AG04450 (cell line): ENCODE data around the gene SLC28A2. TPM values are rescaled to one million over a fixed set of nuclear protein-coding genes. Genes with fewer than 3 reads are reported as not detected.

Source experiments
- CTCF ChIA-PET: fragments of 300-600, 350-600 bp; formaldehyde crosslinking; extraction: SDS; loops from one replicate; lab custom pipeline; 2022; ENCODE audit warnings: antibody characterized with exemption, inconsistent platforms; lab: Charles Lee
- POLR2A ChIA-PET: fragments of 350-600 bp; formaldehyde crosslinking; extraction: SDS; loops from one replicate; lab custom pipeline; 2021; ENCODE audit warnings: antibody characterized with exemption, inconsistent platforms; lab: Yijun Ruan, JAX
- DNase-seq: peaks from one replicate; pipeline ENCODE4 v3.0.0-alpha.2; 2011; ENCODE audit warnings: low read depth, low spot score
- H3K27ac ChIP-seq: one replicate; pipeline ENCODE4 v1.5.1; 2012; ENCODE audit warnings: low read depth, low read length, control low read depth
- H3K27me3 ChIP-seq: one replicate; pipeline ENCODE4 v1.6.0; 2012; ENCODE audit warnings: low read length; ENCODE audit not compliant: control insufficient read depth, insufficient read depth
- H3K4me3 ChIP-seq: 2 replicates; pipeline ENCODE4 v1.5.1; 2011; ENCODE audit warnings: mild to moderate bottlenecking, low read depth, low read length, control low read depth
- H3K9me3 ChIP-seq: 2 replicates; pipeline ENCODE4 v1.5.1; 2012; ENCODE audit warnings: low read length; ENCODE audit not compliant: control insufficient read depth, insufficient read depth
- polyA minus RNA-seq: library from RNA; depleted of rRNA, polyadenylated mRNA; stranded (reverse); fragments of >200 nt; gene quantifications from 2 replicates; pipeline ENCODE4 v1.2.3, GENCODE V29; 2011; rRNA and poly(A)+ RNA removed
- polyA plus RNA-seq: library from polyadenylated mRNA; depleted of rRNA; stranded (reverse); fragments of >200 nt; gene quantifications from 2 replicates; pipeline ENCODE4 v1.2.3, GENCODE V29; 2011; rRNA removed
- TF ChIP-seq, protein P1 (sequence below): IDR thresholded peaks from 2 replicates; pipeline ENCODE4 v1.5.1; 2011; ENCODE audit warnings: low read depth, low read length, control low read depth, inconsistent platforms

The SLC28A2 gene
- not detected in 2 replicates for polyA plus RNA-seq
- polyA minus RNA-seq = not detected in 2 replicates

GRCh38 chr15:45251888-45252287 lies at the start of gene SLC28A2:
SLC28A2 (plus strand) TSS chr15:45252234; CDS start chr15:45253216, 982 bp downstream.
- ChIA-PET POLR2A (no interaction called here), CTCF (interaction anchor here (1.2 kb wide), 1 partner anchor 88 kb away, joined by 4 read pairs; no protein-coding TSS in a partner anchor)

GRCh38 chr15:45203182-45203581 lies 48.9 kb upstream of the SLC28A2 start:
- H3K27ac ChIP-seq = no peak overlapping the region
- TF ChIP-seq, protein P1, sequence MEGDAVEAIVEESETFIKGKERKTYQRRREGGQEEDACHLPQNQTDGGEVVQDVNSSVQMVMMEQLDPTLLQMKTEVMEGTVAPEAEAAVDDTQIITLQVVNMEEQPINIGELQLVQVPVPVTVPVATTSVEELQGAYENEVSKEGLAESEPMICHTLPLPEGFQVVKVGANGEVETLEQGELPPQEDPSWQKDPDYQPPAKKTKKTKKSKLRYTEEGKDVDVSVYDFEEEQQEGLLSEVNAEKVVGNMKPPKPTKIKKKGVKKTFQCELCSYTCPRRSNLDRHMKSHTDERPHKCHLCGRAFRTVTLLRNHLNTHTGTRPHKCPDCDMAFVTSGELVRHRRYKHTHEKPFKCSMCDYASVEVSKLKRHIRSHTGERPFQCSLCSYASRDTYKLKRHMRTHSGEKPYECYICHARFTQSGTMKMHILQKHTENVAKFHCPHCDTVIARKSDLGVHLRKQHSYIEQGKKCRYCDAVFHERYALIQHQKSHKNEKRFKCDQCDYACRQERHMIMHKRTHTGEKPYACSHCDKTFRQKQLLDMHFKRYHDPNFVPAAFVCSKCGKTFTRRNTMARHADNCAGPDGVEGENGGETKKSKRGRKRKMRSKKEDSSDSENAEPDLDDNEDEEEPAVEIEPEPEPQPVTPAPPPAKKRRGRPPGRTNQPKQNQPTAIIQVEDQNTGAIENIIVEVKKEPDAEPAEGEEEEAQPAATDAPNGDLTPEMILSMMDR = no peak
- no peaks in the 10 kb centered on the region for H3K9me3 ChIP-seq
- peaks cover 1% of the 10 kb centered on the region for H3K27me3 ChIP-seq
- DNase-seq = no peak
- CTCF ChIA-PET = interaction anchor here (0.7 to 7.9 kb wide), 5 partner anchors 12 to 226 kb away, joined by 4 to 70 read pairs (median 8); no protein-coding TSS in a partner anchor
- POLR2A ChIA-PET = interaction anchor here (0.7 kb wide), 1 partner anchor 490 kb away, joined by 3 read pairs; no protein-coding TSS in a partner anchor
- no peak overlapping the region for H3K4me3 ChIP-seq

More at GRCh38 chr15:45251888-45252287, at the start of gene SLC28A2:
- Histone ChIP-seq H3K9me3 (no peaks in the 10 kb centered on the region; the same call in 1 of the 2 replicates), H3K27ac (no peak within 1 kb of the TSS), H3K4me3 (no peak within 1 kb of the TSS), H3K27me3 (no peaks in the 10 kb centered on the region)
- TF ChIP-seq, protein P1 = no peak
- no peak for DNase-seq

DNA sequence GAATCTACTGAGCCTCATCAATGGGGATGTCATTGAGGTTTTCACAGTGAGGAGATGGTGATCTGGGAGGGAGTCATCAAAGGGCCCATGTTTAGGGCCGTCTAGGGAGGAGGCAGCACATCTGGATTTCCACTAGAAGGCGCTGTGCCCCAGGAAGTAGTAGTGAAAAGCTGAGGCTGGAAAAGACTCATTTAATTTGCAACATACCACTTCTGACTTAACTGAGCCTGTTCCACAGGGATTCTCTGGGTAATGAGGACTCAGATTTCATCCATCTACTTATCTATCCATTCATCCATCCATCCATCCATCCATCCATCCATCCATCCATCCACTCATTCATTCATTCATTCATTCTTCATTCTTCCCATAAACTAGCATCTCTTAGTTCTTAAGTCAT lies 46.8 kb upstream of the SLC28A2 start:
- CTCF ChIA-PET = interaction anchor here (0.6 to 7.9 kb wide), 34 partner anchors 13 to 1200 kb away, joined by 3 to 70 read pairs (median 4); a partner anchor contains a TSS
- peaks cover 3% of the 10 kb centered on the region for H3K27me3 ChIP-seq
- no peak overlapping the region for H3K4me3 ChIP-seq
- POLR2A ChIA-PET = interaction anchor here (2.1 kb wide), 1 partner anchor 197 kb away, joined by 6 read pairs; a partner anchor contains a TSS
- peak; percentile 21 for DNase-seq
- H3K27ac ChIP-seq = no peak overlapping the region
- TF ChIP-seq, protein P1 = peak; percentile 88
- H3K9me3 ChIP-seq = no peaks in the 10 kb centered on the region

- no peak overlapping the region for H3K27ac ChIP-seq
- peaks cover 3% of the 10 kb centered on the region for H3K27me3 ChIP-seq
- peaks cover 3% of the 10 kb centered on the region; the same call in 1 of the 2 replicates for H3K9me3 ChIP-seq
- no peak overlapping the region for H3K4me3 ChIP-seq
- ChIA-PET CTCF (interaction anchor here (0.5 kb wide), 1 partner anchor 31 kb away, joined by 3 read pairs; no protein-coding TSS in a partner anchor), POLR2A (no interaction called here)
- TF ChIP-seq, protein P1 = no peak
- DNase-seq = no peak
Observed at GRCh38 chr15:45212493-45212892, 39.5 kb upstream of the SLC28A2 start.

DNA sequence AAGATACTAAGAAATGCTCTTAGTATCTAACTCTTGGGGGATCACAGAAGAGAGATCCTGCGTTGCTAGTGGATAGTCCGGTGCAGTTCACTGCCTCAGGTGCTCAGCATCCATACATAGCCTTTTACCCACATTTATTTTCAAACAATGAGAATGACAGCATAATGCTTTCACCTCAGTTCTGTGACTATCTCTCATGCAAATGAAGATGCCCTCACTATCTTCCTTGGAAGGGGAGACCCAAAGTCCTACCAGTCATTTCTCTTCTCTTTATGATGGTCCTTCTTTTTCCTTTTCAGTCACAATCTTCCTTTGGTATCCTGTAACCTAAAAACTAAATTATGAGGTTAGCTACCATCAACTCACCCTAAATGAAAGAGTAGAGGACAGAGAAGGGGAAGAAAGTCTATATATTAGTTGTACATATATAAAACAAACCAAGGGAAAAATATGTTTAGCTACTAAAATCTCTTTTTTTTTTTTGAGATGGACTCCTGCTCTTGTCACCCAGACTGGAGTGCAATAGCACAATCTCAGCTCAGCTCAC lies 30.9 kb upstream of the SLC28A2 start:
- ChIA-PET CTCF (interaction anchor here (2.1 kb wide), 1 partner anchor 16 kb away, joined by 6 read pairs; no protein-coding TSS in a partner anchor), POLR2A (no interaction called here)
- TF ChIP-seq, protein P1 = no peak
- Histone ChIP-seq H3K9me3 (no peaks in the 10 kb centered on the region), H3K27me3 (peaks cover 8% of the 10 kb centered on the region), H3K27ac (no peak overlapping the region), H3K4me3 (no peak overlapping the region)
- DNase-seq = no peak
